ENCODE results near the gene MYO1D.
"Not testable (repeated sequence)": the region's sequence is repeated elsewhere in the genome, so short reads cannot be mapped to it uniquely, and the experiment has no call there.

The MYO1D gene

GRCh38 chr17:32732900-32733299 is 144.0 kb downstream of the MYO1D start:
- H3K27ac ChIP-seq (ENCODE audit: low read length), result no peak overlapping the region
- no peaks in the 10 kb centered on the region for H3K27me3 ChIP-seq (ENCODE audit: control insufficient read depth in 1 of 2, insufficient read depth in 2 of 2, low read length in 2 of 2)
- no peaks in the 10 kb centered on the region for H3K36me3 ChIP-seq (ENCODE audit: control insufficient read depth in 2 of 2, insufficient read depth in 2 of 2, low read length in 2 of 2)
- no peaks in the 10 kb centered on the region for H3K9me3 ChIP-seq (ENCODE audit: control insufficient read depth in 2 of 2, low read length in 2 of 2)
- no peak overlapping the region for H3K9ac ChIP-seq (ENCODE audit: low read length in 2 of 2)
- no peak overlapping the region for H3K4me3 ChIP-seq (ENCODE audit: low read length in 2 of 2)
- H3K4me1 ChIP-seq (ENCODE audit: control insufficient read depth, insufficient read depth, low read length), result no peaks in the 10 kb centered on the region

- Histone ChIP-seq H3K4me1 (ENCODE audit: control insufficient read depth, insufficient read depth, low read length) (no peaks in the 10 kb centered on the region), H3K9me3 (ENCODE audit: control insufficient read depth in 2 of 2, low read length in 2 of 2) (no peaks in the 10 kb centered on the region), H3K27me3 (ENCODE audit: control insufficient read depth in 1 of 2, insufficient read depth in 2 of 2, low read length in 2 of 2) (no peaks in the 10 kb centered on the region), H3K36me3 (ENCODE audit: control insufficient read depth in 2 of 2, insufficient read depth in 2 of 2, low read length in 2 of 2) (no peaks in the 10 kb centered on the region), H3K4me3 (ENCODE audit: low read length in 2 of 2) (no peak overlapping the region), H3K27ac (ENCODE audit: low read length) (no peak overlapping the region), H3K9ac (ENCODE audit: low read length in 2 of 2) (no peak overlapping the region)
These were observed 144.7 kb downstream of the MYO1D start for GRCh38 chr17:32732296-32732642.

GRCh38 chr17:32731556-32732295 is 145.2 kb downstream of the MYO1D start:
- H3K27me3 ChIP-seq (ENCODE audit: control insufficient read depth in 1 of 2, insufficient read depth in 2 of 2, low read length in 2 of 2), result no peaks in the 10 kb centered on the region
- no peak overlapping the region for H3K27ac ChIP-seq (ENCODE audit: low read length)
- no peaks in the 10 kb centered on the region for H3K9me3 ChIP-seq (ENCODE audit: control insufficient read depth in 2 of 2, low read length in 2 of 2)
- no peaks in the 10 kb centered on the region for H3K36me3 ChIP-seq (ENCODE audit: control insufficient read depth in 2 of 2, insufficient read depth in 2 of 2, low read length in 2 of 2)
- H3K4me3 ChIP-seq (ENCODE audit: low read length in 2 of 2), result no peak overlapping the region
- H3K4me1 ChIP-seq (ENCODE audit: control insufficient read depth, insufficient read depth, low read length), result no peaks in the 10 kb centered on the region
- H3K9ac ChIP-seq (ENCODE audit: low read length in 2 of 2), result no peak overlapping the region

- Histone ChIP-seq H3K9me3 (ENCODE audit: control insufficient read depth in 2 of 2, low read length in 2 of 2) (no peaks in the 10 kb centered on the region), H3K4me1 (ENCODE audit: control insufficient read depth, insufficient read depth, low read length) (no peaks in the 10 kb centered on the region), H3K27ac (ENCODE audit: low read length) (no peak overlapping the region), H3K4me3 (ENCODE audit: low read length in 2 of 2) (no peak overlapping the region), H3K36me3 (ENCODE audit: control insufficient read depth in 2 of 2, insufficient read depth in 2 of 2, low read length in 2 of 2) (no peaks in the 10 kb centered on the region), H3K9ac (ENCODE audit: low read length in 2 of 2) (no peak overlapping the region), H3K27me3 (ENCODE audit: control insufficient read depth in 1 of 2, insufficient read depth in 2 of 2, low read length in 2 of 2) (no peaks in the 10 kb centered on the region)
These were observed 149.2 kb downstream of the MYO1D start for GRCh38 chr17:32727681-32728080.

- H3K9ac ChIP-seq (ENCODE audit: low read length in 2 of 2), result no peak overlapping the region
- no peaks in the 10 kb centered on the region for H3K27me3 ChIP-seq (ENCODE audit: control insufficient read depth in 1 of 2, insufficient read depth in 2 of 2, low read length in 2 of 2)
- H3K27ac ChIP-seq (ENCODE audit: low read length), result no peak overlapping the region
- no peak overlapping the region for H3K4me3 ChIP-seq (ENCODE audit: low read length in 2 of 2)
- H3K36me3 ChIP-seq (ENCODE audit: control insufficient read depth in 2 of 2, insufficient read depth in 2 of 2, low read length in 2 of 2), result peaks cover 2 to 4% of the 10 kb centered on the region in 2 donors
- H3K9me3 ChIP-seq (ENCODE audit: control insufficient read depth in 2 of 2, low read length in 2 of 2), result no peaks in the 10 kb centered on the region
- H3K4me1 ChIP-seq (ENCODE audit: control insufficient read depth, insufficient read depth, low read length), result no peaks in the 10 kb centered on the region
These were observed 151.2 kb downstream of the MYO1D start for GRCh38 chr17:32725697-32726096.

- H3K4me3 ChIP-seq (ENCODE audit: low read length in 2 of 2), result no peak overlapping the region
- no peak overlapping the region for H3K27ac ChIP-seq (ENCODE audit: low read length)
- H3K27me3 ChIP-seq (ENCODE audit: control insufficient read depth in 1 of 2, insufficient read depth in 2 of 2, low read length in 2 of 2), result no peaks in the 10 kb centered on the region
- H3K9me3 ChIP-seq (ENCODE audit: control insufficient read depth in 2 of 2, low read length in 2 of 2), result no peaks in the 10 kb centered on the region
- peaks cover 5 to 6% of the 10 kb centered on the region in 2 donors for H3K36me3 ChIP-seq (ENCODE audit: control insufficient read depth in 2 of 2, insufficient read depth in 2 of 2, low read length in 2 of 2)
- no peaks in the 10 kb centered on the region for H3K4me1 ChIP-seq (ENCODE audit: control insufficient read depth, insufficient read depth, low read length)
- H3K9ac ChIP-seq (ENCODE audit: low read length in 2 of 2), result no peak overlapping the region
These were observed 153.5 kb downstream of the MYO1D start for GRCh38 chr17:32723310-32723955.

- Histone ChIP-seq H3K27me3 (ENCODE audit: control insufficient read depth in 1 of 2, insufficient read depth in 2 of 2, low read length in 2 of 2) (no peaks in the 10 kb centered on the region), H3K4me3 (ENCODE audit: low read length in 2 of 2) (no peak overlapping the region), H3K36me3 (ENCODE audit: control insufficient read depth in 2 of 2, insufficient read depth in 2 of 2, low read length in 2 of 2) (peaks cover 5 to 6% of the 10 kb centered on the region in 2 donors), H3K27ac (ENCODE audit: low read length) (no peak overlapping the region), H3K4me1 (ENCODE audit: control insufficient read depth, insufficient read depth, low read length) (no peaks in the 10 kb centered on the region), H3K9ac (ENCODE audit: low read length in 2 of 2) (no peak overlapping the region), H3K9me3 (ENCODE audit: control insufficient read depth in 2 of 2, low read length in 2 of 2) (no peaks in the 10 kb centered on the region)
These were observed 154.2 kb downstream of the MYO1D start for GRCh38 chr17:32722733-32723132.

GRCh38 chr17:32720671-32721070 is 156.3 kb downstream of the MYO1D start:
- Histone ChIP-seq H3K36me3 (ENCODE audit: control insufficient read depth in 2 of 2, insufficient read depth in 2 of 2, low read length in 2 of 2) (peaks cover 5 to 6% of the 10 kb centered on the region in 2 donors), H3K9ac (ENCODE audit: low read length in 2 of 2) (no peak overlapping the region), H3K4me1 (ENCODE audit: control insufficient read depth, insufficient read depth, low read length) (no peaks in the 10 kb centered on the region), H3K27ac (ENCODE audit: low read length) (no peak overlapping the region), H3K9me3 (ENCODE audit: control insufficient read depth in 2 of 2, low read length in 2 of 2) (no peaks in the 10 kb centered on the region), H3K27me3 (ENCODE audit: control insufficient read depth in 1 of 2, insufficient read depth in 2 of 2, low read length in 2 of 2) (no peaks in the 10 kb centered on the region), H3K4me3 (ENCODE audit: low read length in 2 of 2) (no peak overlapping the region)

- Histone ChIP-seq H3K9me3 (ENCODE audit: control insufficient read depth in 2 of 2, low read length in 2 of 2) (no peaks in the 10 kb centered on the region), H3K27ac (ENCODE audit: low read length) (no peak overlapping the region), H3K27me3 (ENCODE audit: control insufficient read depth in 1 of 2, insufficient read depth in 2 of 2, low read length in 2 of 2) (no peaks in the 10 kb centered on the region), H3K4me3 (ENCODE audit: low read length in 2 of 2) (no peak overlapping the region), H3K9ac (ENCODE audit: low read length in 2 of 2) (no peak overlapping the region), H3K36me3 (ENCODE audit: control insufficient read depth in 2 of 2, insufficient read depth in 2 of 2, low read length in 2 of 2) (peaks cover 5 to 6% of the 10 kb centered on the region in 2 donors), H3K4me1 (ENCODE audit: control insufficient read depth, insufficient read depth, low read length) (no peaks in the 10 kb centered on the region)
These were observed 157.2 kb downstream of the MYO1D start for GRCh38 chr17:32719689-32720088.

- not testable (repeated sequence) for H3K27me3 ChIP-seq (ENCODE audit: control insufficient read depth in 1 of 2, insufficient read depth in 2 of 2, low read length in 2 of 2); H3K4me1 ChIP-seq (ENCODE audit: control insufficient read depth, insufficient read depth, low read length); H3K36me3 ChIP-seq (ENCODE audit: control insufficient read depth in 2 of 2, insufficient read depth in 2 of 2, low read length in 2 of 2); H3K27ac ChIP-seq (ENCODE audit: low read length); H3K9me3 ChIP-seq (ENCODE audit: control insufficient read depth in 2 of 2, low read length in 2 of 2); H3K4me3 ChIP-seq (ENCODE audit: low read length in 2 of 2); H3K9ac ChIP-seq (ENCODE audit: low read length in 2 of 2)
These were observed 162.0 kb downstream of the MYO1D start for GRCh38 chr17:32714922-32715321.

GRCh38 chr17:32714206-32714605 is 162.7 kb downstream of the MYO1D start:
- not testable (repeated sequence) for H3K4me1 ChIP-seq (ENCODE audit: control insufficient read depth, insufficient read depth, low read length); H3K27me3 ChIP-seq (ENCODE audit: control insufficient read depth in 1 of 2, insufficient read depth in 2 of 2, low read length in 2 of 2); H3K9ac ChIP-seq (ENCODE audit: low read length in 2 of 2); H3K4me3 ChIP-seq (ENCODE audit: low read length in 2 of 2); H3K27ac ChIP-seq (ENCODE audit: low read length); H3K9me3 ChIP-seq (ENCODE audit: control insufficient read depth in 2 of 2, low read length in 2 of 2); H3K36me3 ChIP-seq (ENCODE audit: control insufficient read depth in 2 of 2, insufficient read depth in 2 of 2, low read length in 2 of 2)
